NK-92 (cell line): Measurements from ENCODE around the gene FRMPD4.
"Not testable (repeated sequence)": the region's sequence is repeated elsewhere in the genome, so short reads cannot be mapped to it uniquely, and the experiment has no call there.

Experiments
- DNase-seq: peaks from one replicate; lab custom pipeline; 2025; ENCODE audit not compliant: unreplicated experiment; lab: John Stamatoyannopoulos, UW

FRMPD4 gene

DNA sequence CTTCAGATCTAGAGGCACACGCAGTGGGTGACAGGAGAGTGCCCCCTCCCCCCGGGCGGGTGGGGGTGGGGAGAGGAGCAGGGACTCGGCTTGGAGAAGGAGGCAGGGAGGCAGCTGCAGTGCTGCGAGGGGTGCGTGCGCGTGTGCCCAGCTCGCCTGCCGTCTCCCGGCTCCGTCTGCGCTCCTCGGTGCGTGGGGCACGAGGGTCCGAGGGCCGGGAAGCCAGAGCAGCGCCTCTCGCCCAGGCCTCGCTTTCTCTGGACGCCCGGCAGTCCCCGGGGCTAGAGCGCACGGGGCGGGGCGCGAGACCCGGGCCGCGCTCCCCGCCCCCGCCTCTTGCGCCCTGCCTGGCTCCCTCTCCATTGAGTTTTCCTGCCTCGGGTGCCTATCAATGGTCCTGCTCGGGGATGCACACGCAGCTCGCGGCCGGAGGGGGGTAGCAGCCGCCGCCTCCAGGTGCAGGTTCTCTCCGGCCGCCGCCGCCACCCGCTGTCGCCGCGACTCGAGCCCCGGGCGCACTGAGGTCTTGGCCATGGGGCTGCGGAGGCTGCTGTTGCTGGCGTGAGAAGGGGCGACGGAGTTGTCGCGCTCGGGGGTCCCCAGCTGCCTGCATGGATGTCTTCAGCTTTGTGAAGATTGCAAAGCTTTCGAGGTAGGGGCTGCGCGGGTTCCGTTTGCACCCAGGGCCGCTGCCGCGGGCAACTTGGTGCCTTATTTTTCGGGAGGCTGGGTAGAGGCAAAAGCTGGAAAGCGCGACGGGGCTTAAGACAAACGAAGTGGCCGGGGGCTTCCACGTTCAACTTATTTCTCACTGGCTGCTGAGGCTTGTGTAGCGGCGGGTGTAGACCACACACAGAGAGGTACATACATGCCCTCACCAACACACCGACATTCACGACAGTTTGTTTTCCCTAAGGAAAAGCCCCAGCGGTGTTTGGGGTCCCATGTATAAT lies at the start of gene FRMPD4:
FRMPD4 (plus strand) TSS at position 113 of the 953 bp plus-strand sequence; CDS start at position 612, 499 bp downstream.
- no peak for DNase-seq

DNA sequence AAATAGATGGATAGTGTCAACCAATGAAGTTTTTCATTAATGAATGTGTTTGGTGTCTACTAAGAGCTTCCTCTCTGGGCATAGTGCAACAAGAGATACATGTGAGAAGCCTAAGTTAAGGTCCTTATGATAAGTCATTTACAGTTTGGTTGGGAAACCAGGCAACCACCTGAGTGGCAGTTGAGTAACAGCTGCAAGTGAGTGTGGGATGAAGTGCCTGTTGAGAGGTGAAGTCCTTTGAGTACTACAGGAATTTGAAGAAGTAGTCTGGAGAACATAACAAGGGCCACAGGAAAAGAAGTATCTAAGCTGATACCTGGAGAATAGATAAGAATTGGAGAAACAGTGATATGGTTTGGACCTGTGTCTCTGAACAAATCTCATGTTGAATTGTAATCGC lies 48.5 kb upstream of the FRMPD4 start:
- DNase-seq, result no peak

DNA sequence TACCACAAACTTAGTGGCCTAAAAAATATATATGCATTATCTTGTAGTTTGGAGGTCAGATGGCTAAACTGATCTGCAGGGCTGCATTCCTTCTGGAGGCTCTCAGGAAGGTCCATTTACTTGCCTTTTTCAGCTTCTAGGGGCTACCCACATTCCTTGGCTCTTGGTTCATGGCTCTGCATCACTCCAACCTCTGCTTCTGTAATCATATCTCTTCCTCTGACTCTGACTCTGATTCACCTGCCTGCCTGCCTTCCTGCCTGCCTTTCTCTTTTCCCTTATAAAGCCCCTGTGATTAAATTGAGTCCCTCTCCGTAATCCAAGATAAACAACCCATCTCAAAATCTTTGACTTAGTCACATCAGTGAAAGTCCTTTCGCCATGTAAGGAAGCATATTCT lies 25.0 kb upstream of the FRMPD4 start:
- DNase-seq, result no peak

DNA sequence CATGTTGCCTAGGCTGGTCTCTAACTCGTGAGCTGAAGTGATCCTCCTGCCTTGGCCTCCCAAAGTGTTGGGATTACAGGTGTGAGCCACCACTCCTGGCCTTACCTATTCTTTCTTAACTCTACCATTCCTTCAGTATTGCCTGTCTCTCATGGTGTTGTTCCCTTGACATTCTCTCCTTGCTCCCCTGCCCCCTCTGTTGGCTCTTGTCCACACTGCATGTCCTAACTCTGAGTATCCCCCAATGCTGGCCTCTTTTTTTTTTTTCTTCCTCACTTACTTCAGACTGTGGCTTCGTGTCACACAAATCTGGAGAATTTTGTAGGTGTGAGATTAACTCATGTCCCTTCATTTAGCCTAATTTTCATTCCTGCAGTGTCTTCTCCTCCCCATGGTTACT lies 22.9 kb upstream of the FRMPD4 start:
- no peak for DNase-seq

DNA sequence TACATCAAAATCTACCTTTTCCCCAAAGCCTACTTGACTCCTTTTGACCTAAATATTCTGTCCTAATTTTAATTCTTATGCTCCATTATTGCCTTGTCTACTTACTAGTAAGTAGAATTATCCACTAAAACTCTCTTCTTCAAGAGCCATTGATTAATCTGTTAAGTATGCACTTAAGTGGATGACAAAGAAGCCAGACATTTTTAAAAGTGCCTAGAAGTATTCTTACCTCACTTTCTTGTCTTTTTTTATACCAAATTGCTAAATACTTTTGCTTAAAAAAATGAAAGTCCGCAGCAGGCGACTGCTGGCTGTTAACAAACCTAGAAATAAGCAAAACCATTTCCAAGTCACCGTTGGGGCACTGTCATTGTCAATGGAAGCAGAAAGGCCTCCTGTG lies 20.1 kb upstream of the FRMPD4 start:
- no peak for DNase-seq

DNA sequence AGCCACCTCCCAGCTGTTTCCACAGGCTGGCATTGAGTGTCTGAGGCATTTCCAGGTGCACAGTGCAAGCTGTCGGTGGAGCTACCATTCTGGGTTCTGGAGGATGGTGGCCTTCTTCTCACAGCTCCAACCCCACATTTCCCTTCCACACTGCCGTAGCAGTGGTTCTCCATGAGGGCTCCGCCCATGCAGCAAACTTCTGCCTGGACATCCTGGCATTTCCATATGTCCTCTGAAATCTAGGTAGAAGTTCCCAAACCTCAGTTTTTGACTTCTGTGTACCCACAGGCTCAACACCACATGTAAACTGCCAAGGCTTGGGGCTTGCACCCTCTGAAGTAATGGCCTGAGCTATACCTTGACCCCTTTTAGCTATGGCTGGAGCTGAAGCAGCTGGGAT lies 10.3 kb upstream of the FRMPD4 start:
- no peak for DNase-seq

DNA sequence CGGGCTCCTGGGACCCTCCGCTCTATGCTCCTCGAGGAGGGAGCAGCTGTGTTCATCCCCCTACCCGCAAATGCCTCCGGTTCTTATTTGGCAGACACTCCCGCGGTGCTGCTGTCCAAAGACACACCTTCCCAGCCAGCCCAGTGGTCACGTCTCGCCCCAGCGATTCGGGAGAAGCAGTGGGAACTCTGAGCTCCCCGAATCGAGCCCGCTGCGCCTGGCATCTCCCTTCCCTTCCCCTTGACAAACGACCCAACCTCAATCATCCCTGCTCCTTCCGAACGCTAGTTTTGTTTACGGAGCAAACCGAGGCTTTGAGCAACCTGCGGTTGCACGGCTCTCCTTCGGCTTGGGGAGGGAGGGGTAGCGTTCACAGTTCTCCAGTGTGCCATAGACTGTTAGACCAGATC lies 317 bp upstream of the FRMPD4 start:
- DNase-seq, result no peak

DNA sequence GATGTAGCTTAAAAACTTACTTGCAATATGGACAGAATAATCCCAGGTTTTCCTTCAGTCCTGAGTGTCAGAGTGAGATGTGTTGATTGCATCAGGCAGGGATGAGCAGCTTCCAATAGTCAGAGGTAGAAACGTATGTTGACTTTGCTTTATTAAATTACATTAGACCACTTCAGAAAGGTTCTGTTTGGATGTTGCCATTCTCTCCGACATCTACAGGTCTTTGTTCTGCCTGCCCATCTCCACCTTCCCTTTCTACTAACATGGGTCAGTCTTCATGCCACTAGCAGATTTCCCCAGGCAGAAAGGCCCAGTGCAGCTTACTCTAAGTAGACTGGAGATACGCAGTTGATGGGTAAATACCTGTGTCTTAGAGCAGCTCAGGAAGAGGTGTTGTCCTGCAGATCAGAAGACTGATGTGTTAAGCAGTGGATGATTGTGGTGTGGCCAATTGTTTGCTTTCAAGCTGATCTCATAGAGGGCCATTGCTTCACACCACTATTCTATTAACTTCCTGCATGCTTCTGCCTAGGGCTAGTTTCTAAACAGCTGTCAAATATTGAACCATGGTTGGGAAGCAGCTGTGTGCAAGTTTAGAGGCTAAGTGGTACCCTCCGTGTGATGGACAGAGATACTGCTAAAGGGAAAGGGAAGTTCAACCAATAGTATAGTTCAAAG lies 1.8 kb downstream of the FRMPD4 start:
- DNase-seq, result no peak

DNA sequence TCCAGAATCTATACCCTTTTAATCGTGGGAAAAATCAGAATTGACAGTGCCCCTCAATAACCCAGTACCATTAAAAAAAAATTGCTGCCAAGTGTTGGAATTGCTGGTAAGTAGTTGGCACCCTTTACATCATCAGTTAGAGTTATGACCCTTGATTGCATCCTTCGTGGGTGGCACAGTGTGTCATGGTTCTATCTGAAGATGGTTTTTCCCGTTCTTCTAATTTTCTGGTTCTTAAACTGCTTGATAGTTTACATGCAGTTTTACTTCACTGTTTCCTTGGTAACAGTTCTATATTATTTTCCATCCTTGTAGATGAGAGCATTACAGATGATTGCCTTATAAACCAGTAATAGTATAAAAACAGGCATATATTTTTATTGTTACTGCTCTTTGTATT lies 3.2 kb downstream of the FRMPD4 start:
- DNase-seq, result no peak

DNA sequence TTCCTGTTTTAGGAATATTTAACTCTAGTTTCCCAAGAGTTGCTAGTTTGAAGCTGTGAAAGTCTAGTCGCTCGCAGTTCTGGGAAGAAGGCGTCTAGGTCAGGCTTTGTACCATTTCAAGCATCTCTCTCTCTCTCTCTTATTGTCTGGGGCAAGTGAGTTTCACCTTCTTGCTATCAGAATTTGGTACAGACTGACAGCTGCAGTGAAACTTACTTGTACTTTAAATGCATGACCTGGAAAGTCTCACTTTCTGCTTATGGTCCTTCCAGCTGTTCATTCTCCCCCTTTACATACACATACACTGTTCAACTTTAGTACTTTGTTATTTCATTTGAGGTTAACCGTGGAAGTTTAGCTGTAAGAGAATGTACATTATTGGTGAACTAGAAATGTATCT lies 4.4 kb downstream of the FRMPD4 start:
- DNase-seq, result no peak

DNA sequence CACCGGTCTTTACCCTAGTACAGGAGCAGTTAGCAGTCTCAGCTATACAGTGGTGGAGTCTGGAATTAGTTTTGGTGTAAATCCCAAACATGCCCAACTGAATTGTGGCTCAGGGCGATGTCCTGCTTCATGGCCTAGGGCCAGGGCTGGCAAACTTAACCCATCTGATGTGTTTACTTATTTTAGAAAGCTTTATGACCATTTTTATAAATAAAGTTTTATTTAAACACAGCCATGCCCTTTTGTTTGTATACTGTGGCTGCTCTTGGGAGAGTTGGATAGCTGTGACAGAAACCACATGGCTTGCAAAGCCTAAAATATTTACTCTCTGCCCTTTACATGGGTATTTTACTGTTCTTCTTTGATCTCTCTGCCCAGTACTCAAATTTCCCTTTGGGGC lies 7.1 kb downstream of the FRMPD4 start:
- no peak for DNase-seq

DNA sequence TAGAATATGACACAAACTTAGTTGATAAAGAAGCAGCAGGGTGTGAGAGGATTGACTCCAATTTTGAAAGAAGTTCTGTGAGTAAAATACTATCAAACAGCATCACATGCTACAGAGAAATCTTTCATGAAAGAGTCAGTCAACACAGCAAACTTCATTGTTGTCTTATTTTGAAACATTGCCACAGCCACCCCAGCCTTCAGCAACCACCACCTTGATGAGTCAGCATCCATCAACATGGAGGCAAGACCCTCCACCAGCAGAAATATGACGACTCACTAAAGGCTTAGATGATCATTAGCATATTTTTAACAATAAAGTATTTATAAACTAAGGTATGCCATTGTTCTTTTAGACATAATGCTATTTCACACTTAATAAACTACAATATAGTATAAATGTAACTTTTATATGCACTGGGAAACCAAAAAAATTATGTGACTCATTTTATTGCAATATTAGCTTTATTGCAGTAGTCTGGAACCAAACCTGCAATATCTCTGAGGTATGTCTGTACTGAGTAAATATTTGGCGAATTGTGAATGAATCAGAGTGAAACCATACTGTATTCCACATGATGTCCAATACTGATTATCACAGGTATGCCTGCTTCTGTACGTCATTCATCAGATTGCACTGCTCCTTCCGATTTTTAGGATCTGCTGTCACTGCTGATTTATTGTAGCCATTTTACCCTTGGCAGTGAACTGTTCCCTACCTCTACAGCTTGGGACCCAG lies 11.6 kb downstream of the FRMPD4 start:
- DNase-seq, result no peak

DNA sequence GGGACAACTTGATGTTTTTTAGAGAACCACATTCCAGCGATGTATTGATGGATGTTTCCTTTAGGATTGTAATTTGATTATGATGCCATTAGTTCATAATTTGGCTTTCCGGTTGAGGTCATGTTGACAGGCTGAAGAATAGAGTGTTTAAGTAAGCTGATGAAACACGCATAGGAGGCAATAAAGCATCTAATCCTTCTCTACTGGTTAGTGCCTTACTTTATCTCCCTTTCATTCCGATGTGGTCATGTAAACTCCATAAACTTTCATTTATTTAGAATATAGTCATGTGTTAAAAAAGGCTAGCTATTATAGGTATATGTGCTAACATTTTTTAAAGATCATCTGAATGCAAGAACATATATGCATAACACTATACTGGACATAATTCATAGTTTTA lies 15.0 kb downstream of the FRMPD4 start:
- no peak for DNase-seq

DNA sequence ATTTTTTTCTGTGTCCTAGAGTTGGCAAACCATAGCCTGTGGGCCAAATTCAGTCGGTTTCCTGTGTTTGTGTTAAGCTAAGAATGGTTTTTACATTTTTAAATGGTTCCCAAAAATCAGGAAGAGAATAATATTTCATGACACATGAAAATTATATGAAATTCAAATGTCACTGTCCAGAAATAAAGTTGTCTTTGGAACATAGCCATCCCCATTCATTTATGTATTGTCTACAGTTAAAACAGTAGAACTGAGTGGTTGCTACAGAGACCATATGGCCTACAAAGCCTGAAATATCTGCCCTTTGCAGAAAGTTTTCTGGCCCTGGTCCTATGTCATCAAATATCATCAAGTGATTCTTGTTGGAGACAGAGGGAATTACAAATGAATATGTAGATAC lies 15.5 kb downstream of the FRMPD4 start:
- no peak for DNase-seq

DNA sequence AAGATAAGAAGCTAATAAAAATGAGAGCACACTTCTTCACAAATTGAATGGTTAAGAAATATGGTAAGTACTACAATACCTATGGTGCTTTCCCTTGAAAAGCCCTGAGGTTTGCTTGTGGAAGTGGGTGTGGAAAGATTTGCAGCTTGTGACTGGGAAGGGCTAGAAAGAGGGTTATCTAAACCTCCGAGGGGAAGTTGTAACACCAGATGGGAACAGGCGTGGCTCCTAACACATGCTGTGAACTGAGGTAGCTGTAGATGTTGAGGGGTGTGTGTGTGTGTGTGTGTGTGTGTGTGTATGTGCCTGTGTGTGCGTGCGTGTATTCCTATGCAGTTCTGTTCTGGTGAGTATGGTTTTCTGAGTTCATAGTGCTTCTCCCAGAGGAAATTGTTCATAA lies 21.5 kb downstream of the FRMPD4 start:
- DNase-seq, result no peak

DNA sequence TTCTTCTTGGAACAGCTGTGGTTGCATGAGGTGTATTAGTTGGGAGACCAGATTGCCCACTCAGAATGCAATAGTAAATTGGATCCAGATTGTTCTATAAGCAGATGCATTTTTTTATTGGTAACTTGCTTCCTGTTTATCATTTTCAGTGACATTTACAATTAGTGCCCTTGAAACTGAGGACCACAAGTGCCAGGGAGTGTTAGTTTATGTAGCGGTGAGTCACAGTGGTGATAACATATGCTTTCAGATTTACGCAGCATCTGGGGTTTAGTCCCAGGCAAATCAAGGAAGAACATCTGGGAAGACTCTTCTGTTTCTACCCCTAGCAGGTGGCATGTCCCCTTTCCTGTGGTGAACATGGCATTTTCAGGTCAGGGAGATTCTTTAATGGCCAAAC lies 24.1 kb downstream of the FRMPD4 start:
- DNase-seq, result no peak

DNA sequence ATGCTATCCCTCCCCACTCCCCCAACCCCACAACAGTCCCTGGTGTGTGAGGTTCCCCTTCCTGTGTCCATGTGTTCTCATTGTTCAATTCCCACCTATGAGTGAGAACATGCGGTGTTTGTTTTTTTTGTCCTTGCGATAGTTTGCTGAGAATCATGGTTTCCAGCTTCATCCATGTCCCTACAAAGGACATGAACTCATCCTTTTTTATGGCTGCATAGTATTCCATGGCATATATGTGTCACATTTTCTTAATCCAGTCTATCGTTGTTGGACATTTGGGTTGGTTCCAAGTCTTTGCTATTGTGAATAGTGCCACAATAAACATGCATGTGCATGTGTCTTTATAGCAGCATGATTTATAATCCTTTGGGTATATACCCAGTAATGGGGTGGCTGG lies 25.9 kb downstream of the FRMPD4 start:
- DNase-seq, result not testable (repeated sequence)

DNA sequence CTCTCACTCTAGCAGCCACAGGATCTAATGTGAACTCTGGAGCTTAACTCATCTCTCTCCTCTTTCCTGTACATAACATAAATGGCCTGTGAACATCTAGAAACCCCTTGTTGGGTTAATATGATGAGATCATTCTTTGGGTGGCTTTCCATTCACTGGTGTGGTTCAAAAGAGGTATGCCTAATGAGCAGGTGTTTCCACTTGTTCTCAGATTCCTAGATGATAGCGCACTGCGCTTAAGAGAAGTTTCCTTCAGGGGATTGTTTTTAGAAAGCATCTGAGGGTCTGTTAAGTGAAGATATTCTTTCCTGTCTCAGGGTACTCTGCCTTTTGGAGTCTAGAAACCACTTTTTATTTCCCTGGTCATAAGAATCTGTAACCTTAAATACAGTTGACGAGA lies 32.5 kb downstream of the FRMPD4 start:
- DNase-seq, result no peak

DNA sequence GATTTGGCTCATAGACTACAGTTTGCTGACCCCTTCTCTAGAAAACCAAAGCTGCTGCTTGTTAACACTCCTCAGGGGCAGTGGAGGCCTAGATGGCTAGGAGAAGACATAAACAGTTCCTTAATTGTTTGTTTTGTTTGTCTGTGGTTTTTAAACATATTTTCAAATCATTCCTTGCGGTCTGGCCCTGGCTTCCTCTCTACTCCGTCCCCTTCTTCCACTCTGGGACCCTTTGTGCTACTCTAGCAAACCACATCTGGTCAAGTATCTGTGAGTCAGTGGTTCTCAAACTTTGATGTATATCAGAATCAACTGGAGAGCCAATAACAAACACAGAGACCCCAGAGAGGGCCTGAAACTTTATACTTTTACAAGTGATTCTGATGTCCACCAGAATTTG lies 36.1 kb downstream of the FRMPD4 start:
- no peak for DNase-seq

DNA sequence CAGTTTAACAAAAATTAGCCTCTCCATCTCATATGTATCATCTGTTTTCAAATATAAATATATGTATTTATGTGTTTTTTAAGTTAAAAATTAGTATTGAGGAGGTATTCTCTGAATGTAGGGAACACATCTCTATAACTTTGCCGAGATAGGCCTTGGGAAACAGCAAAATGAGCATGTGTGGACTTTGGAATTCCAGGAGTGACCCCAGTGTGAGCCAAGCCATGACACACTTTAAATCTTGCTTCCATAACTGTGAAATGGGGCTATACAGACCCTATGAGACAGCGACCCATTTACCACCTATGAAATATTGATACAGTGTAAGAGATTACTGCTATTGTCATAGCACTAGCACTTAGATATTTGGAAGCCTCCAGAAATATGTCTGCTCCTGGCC lies 58.8 kb downstream of the FRMPD4 start:
- no peak for DNase-seq

DNA sequence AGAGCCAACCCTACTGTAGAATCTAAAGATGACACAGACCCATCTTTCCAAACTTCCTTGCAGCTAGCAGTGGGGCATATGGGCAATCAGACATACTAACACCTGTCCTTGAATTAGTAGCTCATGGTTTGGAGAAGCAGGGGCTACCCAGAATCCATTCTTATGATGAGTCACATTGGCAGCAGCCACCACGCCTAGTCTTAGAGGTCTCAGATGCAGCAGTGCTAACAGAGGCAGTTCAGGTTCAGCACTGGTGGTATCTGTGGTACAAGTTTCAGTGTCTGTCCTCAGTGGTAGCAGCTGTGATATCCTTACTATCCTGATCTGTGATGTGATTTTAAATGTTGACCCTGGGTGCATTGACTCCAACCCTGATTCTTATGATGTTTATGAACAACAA lies 68.1 kb downstream of the FRMPD4 start:
- DNase-seq, result no peak
